H1 (cell line): ENCODE measurements around the gene CRPPA. TPM values are rescaled to one million over a fixed set of nuclear protein-coding genes. Genes with fewer than 3 reads are reported as not detected.

ENCODE experiments used
- CTCF ChIA-PET: fragments of 300-600 bp; sonication (Branson Sonifier 250); formaldehyde crosslinking; loops from one replicate; lab custom pipeline; 2021; ENCODE audit not compliant: partially characterized antibody; lab: Charles Lee
- POLR2A ChIA-PET: fragments of 300-600 bp; sonication (Branson Sonifier 250); formaldehyde crosslinking; loops from one replicate; lab custom pipeline; 2021; ENCODE audit warnings: inconsistent platforms; ENCODE audit not compliant: partially characterized antibody; lab: Charles Lee
- DNase-seq, 2 experiments: peaks; one replicate each; pipeline versions ENCODE4 v3.0.0 to v3.0.0-alpha.2; 2010 to 2022; ENCODE audit warnings: low spot score in 2 of 2, low read depth in 1 of 2, mixed read lengths in 1 of 2
- FAIRE-seq: peaks from 2 replicates; lab custom pipeline; 2011; peaks lifted over from hg19 to GRCh38; lab: Jason Lieb, UNC
- H2AFZ ChIP-seq: 2 replicates; pipeline ENCODE4 v1.8.1; 2012; ENCODE audit warnings: low read length, inconsistent platforms
- H2AK5ac ChIP-seq: 2 replicates; pipeline ENCODE4 v1.6.1; 2013; ENCODE audit warnings: low read depth, low read length
- H2BK120ac ChIP-seq: replicated peaks from 2 replicates; pipeline ENCODE3; 2013; ENCODE audit warnings: low read depth, low read length, inconsistent platforms
- H2BK12ac ChIP-seq: 2 replicates; pipeline ENCODE4 v1.6.1; 2013; ENCODE audit warnings: low read depth, low read length
- H2BK15ac ChIP-seq: 2 replicates; pipeline ENCODE4 v1.6.1; 2013; ENCODE audit warnings: low read length
- H2BK20ac ChIP-seq: 2 replicates; pipeline ENCODE4 v1.6.1; 2013; ENCODE audit warnings: low read length
- H2BK5ac ChIP-seq: 2 replicates; pipeline ENCODE4 v1.6.1; 2013; ENCODE audit warnings: low read depth, low read length
- H3K14ac ChIP-seq: 2 replicates; pipeline ENCODE4 v1.6.1; 2013; ENCODE audit warnings: inconsistent platforms; ENCODE audit not compliant: insufficient read length
- H3K18ac ChIP-seq: 2 replicates; pipeline ENCODE4 v1.6.1; 2013; ENCODE audit warnings: low read length; ENCODE audit errors: extremely low read depth
- H3K23ac ChIP-seq: 2 replicates; pipeline ENCODE4 v1.6.1; 2013; ENCODE audit warnings: inconsistent platforms; ENCODE audit not compliant: insufficient read length
- H3K23me2 ChIP-seq: 2 replicates; pipeline ENCODE4 v1.6.1; 2013; ENCODE audit warnings: low read depth, low read length
- H3K27ac ChIP-seq: 2 replicates; pipeline ENCODE4 v1.6.1; 2011; ENCODE audit warnings: low read depth, low read length, inconsistent platforms
- H3K27me3 ChIP-seq, 4 experiments: replicated peaks in 1 of 4; 1 replicate in 1 of 4; 2 replicates in 3 of 4; pipeline versions ENCODE4 v1.6.1 to v1.8.1; 2011 to 2013; ENCODE audit warnings: low read length in 3 of 4, mild to moderate bottlenecking in 3 of 4, inconsistent platforms in 2 of 4, mixed read lengths in 2 of 4, moderate library complexity in 1 of 4; ENCODE audit not compliant: control insufficient read depth in 3 of 4, insufficient read depth in 3 of 4; ENCODE audit errors: extremely low read depth in 1 of 4
- H3K36me3 ChIP-seq, 4 experiments: 2 replicates each; pipeline versions ENCODE4 v1.6.1 to v1.8.1; 2011 to 2013; ENCODE audit warnings: mild to moderate bottlenecking in 4 of 4, low read length in 3 of 4, moderate library complexity in 2 of 4, control low read depth in 1 of 4, inconsistent platforms in 1 of 4; ENCODE audit not compliant: insufficient read depth in 4 of 4, control insufficient read depth in 2 of 4
- H3K4ac ChIP-seq: replicated peaks from 2 replicates; pipeline ENCODE3; 2013; ENCODE audit warnings: low read length, low read depth, mixed read lengths, inconsistent platforms; ENCODE audit not compliant: insufficient read length
- H3K4me1 ChIP-seq, 4 experiments: replicated peaks in 1 of 4; 1 replicate in 1 of 4; 2 replicates in 3 of 4; pipeline versions ENCODE4 v1.6.1 to v1.8.1; 2011 to 2013; ENCODE audit warnings: low read length in 3 of 4, inconsistent platforms in 2 of 4, mixed read lengths in 1 of 4; ENCODE audit not compliant: insufficient read depth in 4 of 4, control insufficient read depth in 3 of 4
- H3K4me2 ChIP-seq, 2 experiments: 2 replicates each; pipeline versions ENCODE4 v1.6.1 to v1.8.1; 2011 to 2013; ENCODE audit warnings: low read depth in 2 of 2, low read length in 2 of 2, control low read depth in 1 of 2, inconsistent platforms in 1 of 2, mild to moderate bottlenecking in 1 of 2; ENCODE audit not compliant: insufficient read depth in 1 of 2
- H3K4me3 ChIP-seq, 4 experiments: fragments of 200-600, 300-600 bp in 1 of 4; sonication (generic), shearing (Covaris generic), sonication (Bioruptor Twin) in 1 of 4; 2 replicates each; pipeline versions ENCODE4 v1.5.1 to v1.8.1; 2011 to 2016; ENCODE audit warnings: low read length in 4 of 4, low read depth in 3 of 4, control low read depth in 2 of 4, inconsistent platforms in 2 of 4, mild to moderate bottlenecking in 2 of 4, mixed read lengths in 1 of 4, moderate library complexity in 1 of 4; ENCODE audit not compliant: insufficient read depth in 2 of 4; ENCODE audit errors: extremely low read depth in 1 of 4
- H3K56ac ChIP-seq: replicated peaks from 2 replicates; pipeline ENCODE3; 2013; ENCODE audit warnings: low read depth, mild to moderate bottlenecking, mixed read lengths, low read length, inconsistent platforms; ENCODE audit not compliant: insufficient read length
- H3K79me1 ChIP-seq: 2 replicates; pipeline ENCODE4 v1.6.1; 2013; ENCODE audit warnings: low read depth, low read length, control low read depth
- H3K79me2 ChIP-seq, 2 experiments: 2 replicates each; pipeline versions ENCODE4 v1.6.1 to v1.8.1; 2012 to 2013; ENCODE audit warnings: low read length in 2 of 2, mild to moderate bottlenecking in 2 of 2, inconsistent platforms in 1 of 2; ENCODE audit not compliant: insufficient read depth in 2 of 2, control insufficient read depth in 1 of 2
- H3K9ac ChIP-seq, 4 experiments: replicated peaks in 1 of 4; 1 replicate in 1 of 4; 2 replicates in 3 of 4; pipeline versions ENCODE4 v1.6.1 to v1.8.1; 2011 to 2013; ENCODE audit warnings: low read depth in 3 of 4, low read length in 3 of 4, control low read depth in 2 of 4, mild to moderate bottlenecking in 2 of 4, moderate library complexity in 2 of 4, inconsistent platforms in 1 of 4; ENCODE audit errors: extremely low read depth in 1 of 4
- H3K9me3 ChIP-seq, 2 experiments: 2 replicates each; pipeline versions ENCODE4 v1.6.1 to v1.8.1; 2012 to 2013; ENCODE audit warnings: mild to moderate bottlenecking in 2 of 2, moderate library complexity in 2 of 2, control low read depth in 1 of 2, inconsistent platforms in 1 of 2, low read depth in 1 of 2, low read length in 1 of 2, mixed read lengths in 1 of 2; ENCODE audit not compliant: insufficient read depth in 2 of 2
- H4K20me1 ChIP-seq, 2 experiments: replicated peaks in 1 of 2; 2 replicates each; pipeline versions ENCODE3 to v1.8.1; 2011 to 2013; ENCODE audit warnings: inconsistent platforms in 2 of 2, low read length in 2 of 2, mild to moderate bottlenecking in 1 of 2; ENCODE audit not compliant: insufficient read depth in 2 of 2, control insufficient read depth in 1 of 2
- H4K5ac ChIP-seq: 2 replicates; pipeline ENCODE4 v1.6.1; 2013; ENCODE audit warnings: low read length, low read depth, mixed read lengths, inconsistent platforms; ENCODE audit not compliant: insufficient read length
- H4K8ac ChIP-seq: 2 replicates; pipeline ENCODE4 v1.8.0; 2013; ENCODE audit warnings: mild to moderate bottlenecking, moderate library complexity, low read length, inconsistent platforms; ENCODE audit not compliant: insufficient read depth; ENCODE audit errors: extremely low read depth
- H4K91ac ChIP-seq: replicated peaks from 2 replicates; pipeline ENCODE3; 2013; ENCODE audit warnings: low read length, mixed read lengths, inconsistent platforms; ENCODE audit not compliant: insufficient read length
- CHD2 ChIP-seq: IDR thresholded peaks from 2 replicates; pipeline ENCODE4 v1.6.1; 2012; ENCODE audit warnings: low read length, improper control_type of control experiment
- EP300 ChIP-seq, 2 experiments: IDR thresholded peaks; 1 replicate in 1 of 2; 2 replicates in 1 of 2; pipeline ENCODE4 v1.6.1; 2011 to 2012; ENCODE audit warnings: low read depth in 2 of 2, low read length in 2 of 2, mild to moderate bottlenecking in 2 of 2, borderline replicate concordance in 1 of 2, inconsistent platforms in 1 of 2, moderate library complexity in 1 of 2
- FOSL1 ChIP-seq: IDR thresholded peaks from 2 replicates; pipeline ENCODE4 v1.6.1; 2011; ENCODE audit warnings: mild to moderate bottlenecking, low read depth, low read length, moderate library complexity; ENCODE audit not compliant: insufficient read depth
- POU5F1 ChIP-seq: IDR thresholded peaks from 2 replicates; pipeline ENCODE4 v1.6.1; 2011; ENCODE audit warnings: low read depth, mild to moderate bottlenecking, low read length, moderate library complexity
- RXRA ChIP-seq: IDR thresholded peaks from 2 replicates; pipeline ENCODE4 v1.6.1; 2011; ENCODE audit warnings: low read depth, mild to moderate bottlenecking, low read length, moderate library complexity; ENCODE audit not compliant: insufficient read depth
- SIN3A ChIP-seq, 2 experiments: IDR thresholded peaks in 1 of 2; conservative IDR thresholded peaks in 1 of 2; 2 replicates each; pipeline ENCODE4 v1.6.1; 2011 to 2012; ENCODE audit warnings: low read length in 2 of 2, improper control_type of control experiment in 1 of 2, low read depth in 1 of 2, mild to moderate bottlenecking in 1 of 2
- SP1 ChIP-seq: IDR thresholded peaks from 2 replicates; pipeline ENCODE4 v1.6.1; 2011; ENCODE audit warnings: low read depth, low read length
- TAF1 ChIP-seq: IDR thresholded peaks from 2 replicates; pipeline ENCODE4 v1.6.1; 2011; ENCODE audit warnings: mild to moderate bottlenecking, low read depth, low read length
- TAF7 ChIP-seq: optimal IDR thresholded peaks from 2 replicates; pipeline ENCODE3; 2011; ENCODE audit warnings: low read depth, mild to moderate bottlenecking, inconsistent platforms, low read length, moderate library complexity, borderline replicate concordance
- TBP ChIP-seq: IDR thresholded peaks from 2 replicates; pipeline ENCODE4 v1.6.1; 2011; ENCODE audit warnings: low read depth, low read length, improper control_type of control experiment
- TCF12 ChIP-seq: IDR thresholded peaks from 2 replicates; pipeline ENCODE4 v1.6.1; 2011; ENCODE audit warnings: low read depth, mild to moderate bottlenecking, low read length
- USF2 ChIP-seq: IDR thresholded peaks from 2 replicates; pipeline ENCODE4 v1.6.1; 2011; ENCODE audit warnings: low read length, improper control_type of control experiment
- YY1 ChIP-seq: IDR thresholded peaks from 2 replicates; pipeline ENCODE4 v1.6.1; 2011; ENCODE audit warnings: low read depth, mild to moderate bottlenecking, low read length
- WGBS, 2 experiments: shearing (Covaris generic) in 1 of 2; methylation state at CpG; one replicate each; pipeline versions ENCODE4 v1.1.6 to v1.1.7; 2013 to 2015; ENCODE audit warnings: low lambda C conversion rate in 2 of 2, mixed read lengths in 2 of 2, inconsistent platforms in 1 of 2, low coverage in 1 of 2, missing lambda C conversion rate in 1 of 2; ENCODE audit not compliant: insufficient replicate concordance in 2 of 2, insufficient coverage in 1 of 2, insufficient read length in 1 of 2; ENCODE audit errors: extremely low coverage in 1 of 2, missing lambda C conversion rate in 1 of 2; 5-methylcytosine and 5-hydroxymethylcytosine counted together
- polyA plus RNA-seq, 7 experiments: library from polyadenylated mRNA; depleted of rRNA in 3 of 7; stranded (reverse) in 5 of 7; unstranded in 2 of 7; fragments of >200 nt in 5 of 7; fragments of 200-250 nt in 2 of 7; gene quantifications; 1 replicate in 5 of 7; 2 replicates in 1 of 7; 4 replicates in 1 of 7; pipeline versions ENCODE4 v1.2.1 to v1.2.3, GENCODE V29; 2011 to 2013; ENCODE audit warnings: missing spikeins in 2 of 7, mixed read lengths in 2 of 7
- total RNA-seq: library from RNA; stranded (reverse); fragmentation: NEBNext Ultra II Directional; extraction: Animal tissue kit (Norgen Biotek cat#: 25700); gene quantifications from 2 replicates; pipeline ENCODE4 v1.2.1, GENCODE V29; 2021

CRPPA gene
- total and polyA plus RNA-seq, 2 of the 8 experiments (the other 6 are each of a cell fraction or from before 2014, with no cell fraction given) = 0.23 to 0.39 TPM

- Histone ChIP-seq H3K4me3 (no peak overlapping the region), H2AK5ac (no peak overlapping the region), H3K18ac (no peak overlapping the region), H2BK12ac (no peak overlapping the region), H3K23ac (no peak overlapping the region), H2AFZ (no peak overlapping the region), H3K79me1 (no peaks in the 10 kb centered on the region), H2BK120ac (no peak overlapping the region), H3K9me3 (no peaks in the 10 kb centered on the region), H2BK5ac (no peak overlapping the region), H3K4ac (no peak overlapping the region), H4K5ac (no peak overlapping the region), H3K36me3 (no peaks in the 10 kb centered on the region), H3K23me2 (no peaks in the 10 kb centered on the region), H3K79me2 (no peaks in the 10 kb centered on the region), H3K27me3 (no peaks in the 10 kb centered on the region), H3K14ac (no peak overlapping the region), H3K4me1 (no peaks in the 10 kb centered on the region), H4K8ac (no peak overlapping the region), H4K20me1 (no peaks in the 10 kb centered on the region), H2BK20ac (no peak overlapping the region), H3K4me2 (no peak overlapping the region), H3K9ac (no peak overlapping the region), H2BK15ac (no peak overlapping the region), H3K27ac (no peak overlapping the region), H4K91ac (no peak overlapping the region), H3K56ac (no peak overlapping the region)
- CTCF ChIA-PET = interaction anchor here (0.6 to 4.7 kb wide), 5 partner anchors 132 to 324 kb away, joined by 3 to 54 read pairs (median 4); no protein-coding TSS in a partner anchor
- 75% methylated on average over 3 of the region's 3 CpGs; no CpG with 5 or more reads in 1 of the 2 experiments for WGBS, 2 experiments
- FAIRE-seq (no peak), DNase-seq (no peak)
- POLR2A ChIA-PET = no interaction called here
- TF ChIP-seq TCF12 (no peak), YY1 (no peak), FOSL1 (no peak), TAF1 (no peak), POU5F1 (no peak), SIN3A (conservative IDR thresholded peaks at IDR 0.05 in 1 of 2, IDR thresholded peaks at IDR 0.05 in 1 of 2; ENCODE audit: low read depth in 1 of 2, low read length in 2 of 2) (no peak), USF2 (no peak), CHD2 (no peak), TAF7 (no peak), EP300 (IDR thresholded peaks at IDR 0.05; ENCODE audit: borderline replicate concordance in 1 of 2, low read depth in 2 of 2, low read length in 2 of 2) (no peak), TBP (no peak), SP1 (no peak), RXRA (no peak)
Measured at GRCh38 chr7:16430133-16430532, 8.8 kb upstream of the CRPPA start.
